GM12801 (cell line): Measurements from ENCODE around the gene ANGPT4.

ENCODE experiments used
- TF ChIP-seq, protein P1 (sequence below): IDR thresholded peaks from one replicate; pipeline ENCODE4 v1.5.1; 2011; ENCODE audit warnings: control low read depth; ENCODE audit not compliant: insufficient read length; ENCODE audit errors: extremely low read depth

ANGPT4 gene

GRCh38 chr20:845226-845868 is 70.8 kb downstream of the ANGPT4 start:
- TF ChIP-seq, protein P1, sequence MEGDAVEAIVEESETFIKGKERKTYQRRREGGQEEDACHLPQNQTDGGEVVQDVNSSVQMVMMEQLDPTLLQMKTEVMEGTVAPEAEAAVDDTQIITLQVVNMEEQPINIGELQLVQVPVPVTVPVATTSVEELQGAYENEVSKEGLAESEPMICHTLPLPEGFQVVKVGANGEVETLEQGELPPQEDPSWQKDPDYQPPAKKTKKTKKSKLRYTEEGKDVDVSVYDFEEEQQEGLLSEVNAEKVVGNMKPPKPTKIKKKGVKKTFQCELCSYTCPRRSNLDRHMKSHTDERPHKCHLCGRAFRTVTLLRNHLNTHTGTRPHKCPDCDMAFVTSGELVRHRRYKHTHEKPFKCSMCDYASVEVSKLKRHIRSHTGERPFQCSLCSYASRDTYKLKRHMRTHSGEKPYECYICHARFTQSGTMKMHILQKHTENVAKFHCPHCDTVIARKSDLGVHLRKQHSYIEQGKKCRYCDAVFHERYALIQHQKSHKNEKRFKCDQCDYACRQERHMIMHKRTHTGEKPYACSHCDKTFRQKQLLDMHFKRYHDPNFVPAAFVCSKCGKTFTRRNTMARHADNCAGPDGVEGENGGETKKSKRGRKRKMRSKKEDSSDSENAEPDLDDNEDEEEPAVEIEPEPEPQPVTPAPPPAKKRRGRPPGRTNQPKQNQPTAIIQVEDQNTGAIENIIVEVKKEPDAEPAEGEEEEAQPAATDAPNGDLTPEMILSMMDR, result no peak

DNA sequence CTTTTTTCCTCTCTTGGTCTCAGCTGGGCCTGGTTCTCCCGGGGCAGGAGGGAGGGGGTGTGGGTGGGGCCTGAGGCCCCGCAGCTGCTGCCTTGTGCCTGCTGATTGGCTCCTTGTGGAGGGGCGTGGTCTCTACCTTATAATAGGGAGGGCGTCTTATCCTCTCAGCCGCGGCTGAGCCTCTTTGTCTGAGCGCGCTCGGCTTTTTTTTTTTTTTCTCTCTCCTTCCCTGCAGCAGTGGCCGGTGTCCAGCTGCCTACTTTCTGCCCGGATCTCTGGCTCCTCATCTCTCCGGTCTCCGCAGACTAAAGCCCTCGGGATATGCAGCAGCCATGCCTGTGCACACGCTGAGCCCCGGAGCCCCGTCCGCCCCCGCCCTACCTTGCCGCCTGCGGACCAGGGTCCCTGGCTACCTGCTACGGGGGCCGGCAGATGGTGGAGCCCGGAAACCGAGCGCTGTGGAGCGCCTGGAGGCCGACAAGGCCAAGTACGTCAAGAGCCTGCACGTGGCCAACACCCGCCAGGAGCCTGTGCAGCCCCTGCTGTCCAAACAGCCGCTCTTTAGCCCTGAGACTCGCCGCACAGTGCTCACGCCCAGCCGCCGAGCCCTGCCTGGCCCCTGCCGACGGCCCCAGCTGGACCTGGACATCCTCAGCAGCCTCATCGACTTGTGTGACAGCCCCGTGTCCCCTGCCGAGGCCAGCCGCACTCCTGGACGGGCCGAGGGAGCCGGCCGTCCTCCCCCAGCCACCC is 71.5 kb downstream of the ANGPT4 start:
- TF ChIP-seq, protein P1, result no peak

DNA sequence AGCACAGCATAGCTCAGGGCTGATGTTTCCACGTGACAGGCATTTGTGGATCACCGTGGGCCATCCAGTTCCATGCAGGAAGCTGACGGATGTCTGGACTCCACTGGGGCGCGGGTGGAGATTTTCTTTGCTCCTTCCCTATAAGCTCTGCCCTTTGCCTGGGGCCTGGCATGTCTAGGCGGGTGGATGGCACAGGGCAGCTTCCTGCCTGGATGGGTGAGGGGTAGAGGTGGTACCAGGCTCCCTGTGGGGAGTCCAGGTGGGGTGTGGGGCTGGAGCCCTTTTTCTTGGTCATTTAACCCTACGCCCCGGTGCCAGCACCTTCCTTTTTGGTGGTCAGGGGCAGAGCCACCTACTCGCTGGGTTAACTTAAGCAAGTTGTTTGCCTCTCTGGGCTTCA is 72.2 kb downstream of the ANGPT4 start:
- TF ChIP-seq, protein P1, result no peak

DNA sequence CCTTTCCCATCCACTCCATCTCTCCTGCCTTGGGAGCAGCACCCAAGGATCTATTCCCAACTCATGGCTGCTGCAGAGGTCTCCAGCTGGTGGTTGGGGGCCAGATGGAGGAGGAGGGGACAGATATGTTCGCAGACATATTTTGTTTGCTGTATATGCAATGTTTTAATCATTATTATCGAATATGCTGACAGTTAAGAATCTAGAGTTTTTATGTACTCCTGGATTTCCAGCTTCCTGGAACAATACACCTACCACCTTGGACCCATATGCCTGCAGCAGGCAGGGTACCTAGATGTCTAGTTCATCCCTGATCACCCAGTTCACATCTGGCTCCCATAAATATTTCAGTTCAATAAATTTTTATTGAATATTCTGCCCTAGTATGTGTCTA is 73.6 kb downstream of the ANGPT4 start:
- TF ChIP-seq, protein P1, result no peak

GRCh38 chr20:841568-842546 is 74.3 kb downstream of the ANGPT4 start:
- TF ChIP-seq, protein P1, result no peak

DNA sequence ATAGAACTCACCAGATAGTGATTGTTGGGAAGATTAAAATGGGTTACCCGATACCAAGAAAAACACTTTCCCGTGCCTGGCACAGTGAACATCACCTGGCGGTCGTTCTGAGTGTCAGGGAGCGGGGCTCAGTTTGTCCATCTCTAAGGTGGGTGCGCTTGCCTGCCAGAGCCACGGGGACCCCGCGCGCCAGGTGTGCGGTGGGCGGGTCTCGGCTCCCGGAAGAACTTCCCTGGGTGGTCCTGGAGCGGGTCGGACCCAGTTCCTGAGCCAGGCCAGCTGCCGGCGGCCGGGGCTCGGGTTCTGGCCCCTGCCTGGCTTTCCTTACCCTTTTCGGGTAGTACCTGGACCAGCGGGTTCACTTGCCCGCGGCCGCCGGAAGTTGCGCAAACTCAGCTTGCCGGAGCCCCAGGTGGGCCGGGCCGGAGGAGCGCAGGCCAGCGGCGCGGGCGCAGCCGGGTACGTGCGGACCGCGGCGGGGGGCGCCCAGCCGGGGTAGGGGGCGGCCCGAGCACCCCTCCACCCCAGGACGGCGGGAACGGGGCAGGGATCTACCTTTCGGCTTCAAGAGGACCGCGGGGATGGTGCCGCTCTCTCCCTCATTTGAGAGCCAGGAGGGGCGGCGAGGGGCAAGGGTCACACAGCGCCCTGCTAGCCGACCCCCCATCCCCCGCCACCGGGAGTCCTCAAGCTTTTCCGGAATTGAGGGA is 75.1 kb downstream of the ANGPT4 start:
- TF ChIP-seq, protein P1, result no peak

DNA sequence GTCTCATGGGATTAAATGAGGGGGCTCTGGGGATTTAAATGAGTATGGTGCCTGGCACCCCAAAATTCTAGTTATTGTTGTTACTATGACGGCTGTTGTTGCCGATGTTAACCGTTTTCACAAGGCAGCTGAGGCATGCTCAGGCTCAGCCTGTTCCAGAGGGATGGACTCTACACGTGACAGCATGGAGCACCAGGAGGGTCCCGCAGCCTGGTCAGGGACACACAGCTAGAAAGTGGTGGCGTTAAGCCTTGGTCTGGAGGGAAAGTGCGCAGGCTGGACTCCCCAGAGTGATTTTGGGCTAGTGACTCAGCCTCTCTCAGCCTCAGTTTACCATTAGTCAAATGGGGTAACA is 75.7 kb downstream of the ANGPT4 start:
- TF ChIP-seq, protein P1, result no peak
